ENCODE data around the gene CLTCL1.
"Not testable (repeated sequence)": the region's sequence is repeated elsewhere in the genome, so short reads cannot be mapped to it uniquely, and the experiment has no call there.

CLTCL1 gene

GRCh38 chr22:19291580-19292457, at the start of gene CLTCL1:
CLTCL1 (minus strand) TSS chr22:19291719; CDS start chr22:19291641, 78 bp downstream.
- DNase-seq (ENCODE audit: low read depth) = peak; percentile 36

GRCh38 chr22:19337137-19337536, 45.6 kb upstream of the CLTCL1 start:
- no peak for DNase-seq (ENCODE audit: low read depth)

- DNase-seq (ENCODE audit: low read depth) = no peak
Measured at GRCh38 chr22:19336133-19337075, 44.9 kb upstream of the CLTCL1 start.

GRCh38 chr22:19331975-19332374, 40.5 kb upstream of the CLTCL1 start:
- DNase-seq (ENCODE audit: low read depth) = no peak

GRCh38 chr22:19331474-19331873, 40.0 kb upstream of the CLTCL1 start:
- no peak for DNase-seq (ENCODE audit: low read depth)

- no peak for DNase-seq (ENCODE audit: low read depth)
Measured at GRCh38 chr22:19330865-19331418, 39.4 kb upstream of the CLTCL1 start.

- DNase-seq (ENCODE audit: low read depth) = not testable (repeated sequence)
Measured at GRCh38 chr22:19330205-19330604, 38.7 kb upstream of the CLTCL1 start.

- DNase-seq (ENCODE audit: low read depth) = no peak
Measured at GRCh38 chr22:19329454-19329853, 37.9 kb upstream of the CLTCL1 start.

GRCh38 chr22:19325296-19325948, 33.9 kb upstream of the CLTCL1 start:
- no peak for DNase-seq (ENCODE audit: low read depth)

GRCh38 chr22:19323420-19323819, 31.9 kb upstream of the CLTCL1 start:
- DNase-seq (ENCODE audit: low read depth) = not testable (repeated sequence)

- no peak for DNase-seq (ENCODE audit: low read depth)
Measured at GRCh38 chr22:19321757-19322156, 30.2 kb upstream of the CLTCL1 start.

GRCh38 chr22:19320136-19320535, 28.6 kb upstream of the CLTCL1 start:
- not testable (repeated sequence) for DNase-seq (ENCODE audit: low read depth)

GRCh38 chr22:19319281-19319680, 27.8 kb upstream of the CLTCL1 start:
- no peak for DNase-seq (ENCODE audit: low read depth)

- DNase-seq (ENCODE audit: low read depth) = no peak
Measured at GRCh38 chr22:19317865-19318264, 26.3 kb upstream of the CLTCL1 start.

GRCh38 chr22:19307872-19308271, 16.4 kb upstream of the CLTCL1 start:
- DNase-seq (ENCODE audit: low read depth) = no peak

GRCh38 chr22:19306535-19306934, 15.0 kb upstream of the CLTCL1 start:
- not testable (repeated sequence) for DNase-seq (ENCODE audit: low read depth)

GRCh38 chr22:19304547-19304946, 13.0 kb upstream of the CLTCL1 start:
- no peak for DNase-seq (ENCODE audit: low read depth)

- DNase-seq (ENCODE audit: low read depth) = no peak
Measured at GRCh38 chr22:19303785-19304184, 12.3 kb upstream of the CLTCL1 start.

GRCh38 chr22:19295733-19296132, 4.2 kb upstream of the CLTCL1 start:
- no peak for DNase-seq (ENCODE audit: low read depth)

GRCh38 chr22:19292458-19293230, 1.1 kb upstream of the CLTCL1 start:
- no peak for DNase-seq (ENCODE audit: low read depth)

GRCh38 chr22:19291218-19291579, 320 bp downstream of the CLTCL1 start:
- DNase-seq (ENCODE audit: low read depth) = no peak

All from stimulated activated CD8-positive, alpha-beta memory T cell treated with anti-CD3 and anti-CD28 coated beads, Interleukin-7, amount 100 ng/mL, for 24 hours (primary cell).